ENCODE measurements around the gene NOS1AP.

NOS1AP gene

DNA sequence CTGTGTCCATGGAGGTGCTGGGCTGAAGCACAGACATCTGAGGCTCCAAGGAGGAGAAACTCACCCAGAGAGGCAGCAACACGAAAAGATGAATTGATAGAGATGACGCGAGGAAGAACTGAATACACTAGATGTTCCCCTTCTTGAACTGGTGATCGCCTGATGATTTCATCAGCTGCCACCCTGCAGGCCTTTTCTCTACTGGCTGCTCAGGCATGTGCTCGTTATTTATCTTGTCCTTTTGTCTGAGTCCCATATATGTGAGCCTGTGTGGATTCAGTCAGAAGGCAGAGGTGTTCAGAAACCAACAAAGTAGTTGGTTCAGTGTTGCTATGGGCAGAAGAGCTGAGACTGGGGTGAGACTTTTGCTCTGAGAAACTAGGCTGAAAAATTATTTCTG, 202.9 kb downstream of the NOS1AP start:
- H3F3A ChIP-seq (ENCODE audit: low read depth) = no peaks in the 10 kb centered on the region
- no peaks in the 10 kb centered on the region for H3K79me2 ChIP-seq (ENCODE audit: insufficient read depth, low read length)
- no peaks in the 10 kb centered on the region for H4K20me1 ChIP-seq (ENCODE audit: insufficient read depth, low read length, poor library complexity, severe bottlenecking)
- H3K9ac ChIP-seq (ENCODE audit: low read depth, low read length, poor library complexity, severe bottlenecking) = no peak overlapping the region
- no peak for TF ChIP-seq EZH2phosphoT487 (IDR thresholded peaks at IDR 0.05; ENCODE audit: borderline replicate concordance)
- TF ChIP-seq, protein P1, sequence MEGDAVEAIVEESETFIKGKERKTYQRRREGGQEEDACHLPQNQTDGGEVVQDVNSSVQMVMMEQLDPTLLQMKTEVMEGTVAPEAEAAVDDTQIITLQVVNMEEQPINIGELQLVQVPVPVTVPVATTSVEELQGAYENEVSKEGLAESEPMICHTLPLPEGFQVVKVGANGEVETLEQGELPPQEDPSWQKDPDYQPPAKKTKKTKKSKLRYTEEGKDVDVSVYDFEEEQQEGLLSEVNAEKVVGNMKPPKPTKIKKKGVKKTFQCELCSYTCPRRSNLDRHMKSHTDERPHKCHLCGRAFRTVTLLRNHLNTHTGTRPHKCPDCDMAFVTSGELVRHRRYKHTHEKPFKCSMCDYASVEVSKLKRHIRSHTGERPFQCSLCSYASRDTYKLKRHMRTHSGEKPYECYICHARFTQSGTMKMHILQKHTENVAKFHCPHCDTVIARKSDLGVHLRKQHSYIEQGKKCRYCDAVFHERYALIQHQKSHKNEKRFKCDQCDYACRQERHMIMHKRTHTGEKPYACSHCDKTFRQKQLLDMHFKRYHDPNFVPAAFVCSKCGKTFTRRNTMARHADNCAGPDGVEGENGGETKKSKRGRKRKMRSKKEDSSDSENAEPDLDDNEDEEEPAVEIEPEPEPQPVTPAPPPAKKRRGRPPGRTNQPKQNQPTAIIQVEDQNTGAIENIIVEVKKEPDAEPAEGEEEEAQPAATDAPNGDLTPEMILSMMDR (conservative IDR thresholded peaks at IDR 0.05; ENCODE audit: low read length) = no peak
- no peaks in the 10 kb centered on the region for H3K4me1 ChIP-seq (ENCODE audit: insufficient read depth, low read length, poor library complexity, severe bottlenecking)
- no peaks in the 10 kb centered on the region for H3K27me3 ChIP-seq (ENCODE audit: insufficient read depth, low read length, poor library complexity, severe bottlenecking)
- no peaks in the 10 kb centered on the region for H3K9me3 ChIP-seq (ENCODE audit: insufficient read depth, low read depth, low read length)
- H3K9me2 ChIP-seq (replicated peaks; ENCODE audit: low read depth, low read length) = no peaks in the 10 kb centered on the region
- H3K4me2 ChIP-seq (ENCODE audit: low read depth, low read length, poor library complexity, severe bottlenecking) = no peak overlapping the region
- H3K36me3 ChIP-seq (ENCODE audit: insufficient read depth, low read length) = no peaks in the 10 kb centered on the region
- H3K4me3 ChIP-seq (ENCODE audit: low read length, poor library complexity, severe bottlenecking) = no peak overlapping the region
- H2AFZ ChIP-seq (ENCODE audit: low read length) = no peak overlapping the region

DNA sequence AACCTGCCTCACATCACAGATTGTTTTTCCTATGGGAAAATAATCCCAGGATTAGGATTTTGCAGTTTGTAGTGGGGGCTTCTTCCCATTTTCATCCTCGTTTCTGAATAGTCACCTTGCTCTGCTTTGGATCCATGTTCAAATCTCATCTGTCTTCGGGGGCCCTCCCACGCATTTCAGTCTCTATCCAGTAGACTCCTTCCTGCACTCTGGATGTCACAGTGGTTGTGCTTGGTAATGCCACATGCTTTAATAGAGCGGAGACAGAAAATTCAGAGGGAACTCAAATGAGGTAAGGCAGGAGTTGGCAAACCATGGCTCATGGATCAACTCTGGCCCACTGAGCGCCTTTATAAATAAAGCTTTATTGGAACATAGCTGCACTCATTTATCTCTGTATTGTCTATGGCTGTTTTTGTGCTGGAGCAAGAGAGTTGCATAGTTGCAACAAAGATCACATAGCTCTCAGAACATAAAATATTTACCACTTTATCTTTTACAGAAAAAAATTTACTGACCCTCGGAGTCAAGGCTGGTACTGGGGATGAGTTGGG, 206.2 kb downstream of the NOS1AP start:
- Histone ChIP-seq H3K9me3 (ENCODE audit: insufficient read depth, low read depth, low read length) (no peaks in the 10 kb centered on the region), H2AFZ (ENCODE audit: low read length) (no peak overlapping the region), H3K4me1 (ENCODE audit: insufficient read depth, low read length, poor library complexity, severe bottlenecking) (no peaks in the 10 kb centered on the region), H3K9ac (ENCODE audit: low read depth, low read length, poor library complexity, severe bottlenecking) (no peak overlapping the region), H3F3A (ENCODE audit: low read depth) (no peaks in the 10 kb centered on the region), H4K20me1 (ENCODE audit: insufficient read depth, low read length, poor library complexity, severe bottlenecking) (no peaks in the 10 kb centered on the region), H3K9me2 (replicated peaks; ENCODE audit: low read depth, low read length) (no peaks in the 10 kb centered on the region), H3K4me2 (ENCODE audit: low read depth, low read length, poor library complexity, severe bottlenecking) (no peak overlapping the region), H3K4me3 (ENCODE audit: low read length, poor library complexity, severe bottlenecking) (no peak overlapping the region), H3K36me3 (ENCODE audit: insufficient read depth, low read length) (no peaks in the 10 kb centered on the region), H3K79me2 (ENCODE audit: insufficient read depth, low read length) (no peaks in the 10 kb centered on the region), H3K27me3 (ENCODE audit: insufficient read depth, low read length, poor library complexity, severe bottlenecking) (no peaks in the 10 kb centered on the region)
- no peak for TF ChIP-seq EZH2phosphoT487 (IDR thresholded peaks at IDR 0.05; ENCODE audit: borderline replicate concordance)
- TF ChIP-seq, protein P1 (conservative IDR thresholded peaks at IDR 0.05; ENCODE audit: low read length) = no peak

DNA sequence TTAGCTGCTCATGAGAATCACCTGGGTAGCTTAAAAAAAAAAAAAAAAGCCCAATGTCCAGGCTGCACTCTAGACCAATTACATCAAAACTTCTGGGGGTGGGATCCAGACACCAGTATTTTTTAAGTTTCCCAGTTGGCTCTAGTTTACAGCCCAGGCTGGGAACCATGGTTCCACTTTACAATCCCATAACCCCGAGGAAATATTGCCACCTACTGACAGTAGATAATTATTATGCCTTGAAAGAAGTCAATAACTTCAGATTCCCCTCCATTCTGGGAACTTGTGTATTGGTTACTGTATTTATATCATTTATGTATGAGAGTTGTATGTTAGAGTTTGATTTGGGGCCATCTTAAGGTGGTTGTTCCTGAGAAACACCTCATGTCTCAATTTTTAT, 207.0 kb downstream of the NOS1AP start:
- H3F3A ChIP-seq (ENCODE audit: low read depth) = no peaks in the 10 kb centered on the region
- no peaks in the 10 kb centered on the region for H3K27me3 ChIP-seq (ENCODE audit: insufficient read depth, low read length, poor library complexity, severe bottlenecking)
- H3K4me1 ChIP-seq (ENCODE audit: insufficient read depth, low read length, poor library complexity, severe bottlenecking) = no peaks in the 10 kb centered on the region
- no peaks in the 10 kb centered on the region for H4K20me1 ChIP-seq (ENCODE audit: insufficient read depth, low read length, poor library complexity, severe bottlenecking)
- H3K4me3 ChIP-seq (ENCODE audit: low read length, poor library complexity, severe bottlenecking) = no peak overlapping the region
- no peak overlapping the region for H3K4me2 ChIP-seq (ENCODE audit: low read depth, low read length, poor library complexity, severe bottlenecking)
- no peaks in the 10 kb centered on the region for H3K36me3 ChIP-seq (ENCODE audit: insufficient read depth, low read length)
- H3K9me3 ChIP-seq (ENCODE audit: insufficient read depth, low read depth, low read length) = no peaks in the 10 kb centered on the region
- no peak overlapping the region for H3K9ac ChIP-seq (ENCODE audit: low read depth, low read length, poor library complexity, severe bottlenecking)
- TF ChIP-seq, protein P1 (conservative IDR thresholded peaks at IDR 0.05; ENCODE audit: low read length) = peak; percentile 77
- TF ChIP-seq EZH2phosphoT487 (IDR thresholded peaks at IDR 0.05; ENCODE audit: borderline replicate concordance) = no peak
- no peak overlapping the region for H2AFZ ChIP-seq (ENCODE audit: low read length)
- H3K9me2 ChIP-seq (replicated peaks; ENCODE audit: low read depth, low read length) = no peaks in the 10 kb centered on the region
- no peaks in the 10 kb centered on the region for H3K79me2 ChIP-seq (ENCODE audit: insufficient read depth, low read length)
